HG03460 (cell line): ENCODE results near the gene PCYT1A.
"Not testable (repeated sequence)": the region's sequence is repeated elsewhere in the genome, so short reads cannot be mapped to it uniquely, and the experiment has no call there.

Source experiments
- ATAC-seq: cut with Tn5 transposase; IDR thresholded peaks from one replicate; pipeline ENCODE4 v1.9.1; 2021; ENCODE audit not compliant: unreplicated experiment

PCYT1A gene

GRCh38 chr3:196216681-196217211, 70.8 kb downstream of the PCYT1A start:
- no peak for ATAC-seq

- ATAC-seq: no peak
Measured at GRCh38 chr3:196216089-196216564, 71.4 kb downstream of the PCYT1A start, which contains the start of gene SLC51A. TSS of gene SLC51A (plus strand) at chr3:196216534. CDS start at chr3:196216713, 179 bp downstream.

GRCh38 chr3:196215493-196216020, 72.0 kb downstream of the PCYT1A start:
- no peak for ATAC-seq

GRCh38 chr3:196214783-196215441, 72.6 kb downstream of the PCYT1A start:
- ATAC-seq: no peak

- no peak for ATAC-seq
Measured at GRCh38 chr3:196210673-196211556, 76.6 kb downstream of the PCYT1A start, which contains the start of gene ZDHHC19. TSS of gene ZDHHC19 (minus strand) at chr3:196211400. CDS start at chr3:196211315, 85 bp downstream.

- ATAC-seq: not testable (repeated sequence)
Measured at GRCh38 chr3:196209944-196210672, 77.4 kb downstream of the PCYT1A start.

GRCh38 chr3:196208942-196209695, 78.4 kb downstream of the PCYT1A start:
- ATAC-seq: no peak

GRCh38 chr3:196207833-196208607, 79.5 kb downstream of the PCYT1A start:
- no peak for ATAC-seq

GRCh38 chr3:196207159-196207832, 80.2 kb downstream of the PCYT1A start:
- no peak for ATAC-seq

- not testable (repeated sequence) for ATAC-seq
Measured at GRCh38 chr3:196205442-196206205, 81.9 kb downstream of the PCYT1A start.

GRCh38 chr3:196203846-196204245, 83.7 kb downstream of the PCYT1A start:
- ATAC-seq: no peak

GRCh38 chr3:196202516-196202970, 85.0 kb downstream of the PCYT1A start:
- no peak for ATAC-seq

- no peak for ATAC-seq
Measured at GRCh38 chr3:196198771-196199753, 88.5 kb downstream of the PCYT1A start.

- no peak for ATAC-seq
Measured at GRCh38 chr3:196198081-196198675, 89.3 kb downstream of the PCYT1A start.

GRCh38 chr3:196197524-196197923, 90.0 kb downstream of the PCYT1A start:
- ATAC-seq: no peak

GRCh38 chr3:196195664-196196265, 91.8 kb downstream of the PCYT1A start:
- no peak for ATAC-seq
